GM08714 (cell line): ENCODE results near the gene GGCT.

Experiments
- H3K4me3 ChIP-seq: fragments of 200-500 bp; sonication (Bioruptor generic); 2 replicates; pipeline ENCODE4 v1.5.1; 2014; ENCODE audit warnings: mild to moderate bottlenecking, low read length, inconsistent platforms
- ZNF274 ChIP-seq: IDR thresholded peaks from 2 replicates; pipeline ENCODE4 v1.6.1; 2012; ENCODE audit warnings: mild to moderate bottlenecking, low read depth, low read length

The GGCT gene

DNA sequence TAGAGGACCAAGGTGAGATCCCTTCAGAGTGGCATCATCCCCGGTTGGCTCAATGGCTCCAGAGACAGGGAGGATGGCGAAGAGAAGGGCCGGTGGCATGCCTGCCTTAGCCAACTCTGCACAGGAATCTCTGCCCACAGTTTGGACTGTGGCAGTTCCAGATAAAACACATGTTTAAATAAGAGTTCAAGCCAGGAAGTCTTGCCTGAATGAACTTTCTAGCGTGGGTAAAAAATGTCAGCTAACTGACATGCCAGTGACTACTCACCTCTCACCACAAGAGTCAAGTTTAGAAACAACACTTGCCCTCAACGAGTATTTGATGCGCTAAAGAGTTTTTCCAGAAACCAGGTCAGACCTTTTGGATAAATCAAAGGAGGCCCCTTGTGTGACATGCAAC is 29.0 kb downstream of the GGCT start:
- no peak for TF ChIP-seq ZNF274
- H3K4me3 ChIP-seq: no peak overlapping the region

DNA sequence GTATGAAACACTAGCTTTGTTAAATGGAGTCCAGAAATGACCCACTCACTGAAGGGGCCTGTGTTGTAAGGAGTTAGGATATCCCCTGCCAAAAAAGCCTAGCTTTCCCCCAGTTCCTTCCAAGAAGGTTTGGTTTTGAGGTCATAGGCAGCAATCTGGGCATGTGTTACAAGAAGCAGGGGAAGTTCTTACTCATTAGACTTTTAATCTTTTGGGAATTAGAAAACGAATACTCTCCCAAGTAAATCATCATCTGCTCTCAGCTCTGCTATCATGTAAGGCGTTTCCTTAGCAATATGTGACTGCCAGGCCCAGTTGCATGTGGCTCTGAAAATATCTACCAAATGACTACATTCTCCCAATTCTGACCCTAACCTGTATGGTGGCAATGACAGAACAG is 29.7 kb downstream of the GGCT start:
- TF ChIP-seq ZNF274: no peak
- H3K4me3 ChIP-seq: no peak overlapping the region

DNA sequence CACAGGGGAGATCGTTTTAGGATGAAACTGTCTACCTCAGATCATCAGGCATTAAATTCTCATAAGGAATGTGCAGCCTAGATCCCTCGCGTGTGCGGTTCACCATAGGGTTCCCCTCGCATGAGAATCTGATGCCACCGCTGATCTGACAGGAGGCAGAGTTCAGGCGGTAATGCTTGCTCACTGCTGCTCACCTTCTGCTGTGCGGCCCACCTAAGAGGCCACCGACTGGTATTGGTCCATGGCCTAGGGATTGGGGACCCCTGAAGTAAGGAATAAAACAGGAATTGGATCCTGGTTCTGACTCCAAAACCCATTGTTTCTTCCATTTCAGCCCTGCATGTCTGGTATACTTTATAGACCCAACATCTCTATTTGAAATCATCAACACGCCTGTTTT is 30.1 kb downstream of the GGCT start:
- H3K4me3 ChIP-seq: no peak overlapping the region
- TF ChIP-seq ZNF274: no peak

DNA sequence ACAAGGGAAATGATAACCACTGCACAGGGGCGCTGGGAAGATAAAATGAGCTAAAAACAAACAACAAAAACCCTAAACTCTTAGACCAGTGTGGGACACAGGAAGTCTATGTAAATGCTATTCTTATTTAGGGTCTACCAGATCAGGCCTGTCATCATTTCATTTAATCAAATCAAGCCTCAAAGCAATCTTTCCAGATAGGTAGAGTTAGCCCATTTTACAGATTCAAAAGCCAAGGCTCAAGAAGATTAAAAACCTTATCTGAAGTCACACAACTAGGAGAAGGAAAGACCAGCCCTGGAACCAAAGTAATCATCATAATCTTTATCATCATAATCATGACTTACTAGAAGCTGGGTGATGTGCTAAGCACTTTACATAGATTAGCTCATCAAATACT is 30.7 kb downstream of the GGCT start:
- no peak for TF ChIP-seq ZNF274
- H3K4me3 ChIP-seq: no peak overlapping the region

DNA sequence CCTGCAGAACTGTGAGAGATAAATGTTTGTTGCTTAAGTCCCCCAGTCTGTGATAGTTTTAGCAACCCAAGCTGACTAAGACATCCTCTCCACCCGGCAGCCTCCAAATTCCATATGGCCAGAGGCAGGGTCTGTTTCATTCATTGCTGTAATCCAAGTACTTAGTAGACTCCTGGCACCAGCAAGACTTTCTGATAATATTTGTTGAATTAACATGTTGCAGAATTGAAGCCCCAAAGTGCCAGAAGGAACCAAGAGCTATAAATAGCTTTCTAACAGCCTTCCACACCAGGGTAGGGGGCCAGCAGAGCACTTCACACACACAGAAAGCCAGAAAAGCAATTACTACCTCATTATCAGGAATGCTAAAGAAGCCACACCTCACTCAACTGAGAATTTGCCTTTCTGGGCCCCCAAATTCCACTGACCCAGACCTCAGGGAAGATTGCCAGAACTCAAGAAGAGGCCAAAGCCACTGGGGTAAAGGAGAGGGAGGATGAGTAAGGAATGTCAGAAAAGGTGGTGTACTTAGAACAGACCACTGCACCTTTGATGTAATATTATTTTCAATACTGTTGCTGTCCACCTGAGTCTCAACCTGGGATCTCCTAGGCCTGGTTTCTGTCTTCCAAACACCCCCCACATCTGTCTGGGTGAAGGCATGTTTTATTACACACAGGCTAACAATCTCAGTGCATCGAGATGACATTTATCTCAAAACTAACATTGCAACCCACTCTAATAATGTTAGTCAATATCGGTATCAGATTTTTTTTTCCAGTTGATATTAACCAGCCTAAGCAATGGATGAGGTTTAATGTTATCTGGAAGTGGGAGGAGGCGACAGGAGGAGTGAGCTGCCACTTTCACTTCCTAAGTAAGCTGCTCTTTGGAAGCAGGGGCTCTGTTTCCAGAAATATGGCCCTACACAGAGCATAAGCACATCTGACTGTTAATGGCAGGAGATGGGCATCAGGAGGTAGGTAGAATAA is 31.5 kb downstream of the GGCT start:
- TF ChIP-seq ZNF274: no peak
- no peak overlapping the region for H3K4me3 ChIP-seq

DNA sequence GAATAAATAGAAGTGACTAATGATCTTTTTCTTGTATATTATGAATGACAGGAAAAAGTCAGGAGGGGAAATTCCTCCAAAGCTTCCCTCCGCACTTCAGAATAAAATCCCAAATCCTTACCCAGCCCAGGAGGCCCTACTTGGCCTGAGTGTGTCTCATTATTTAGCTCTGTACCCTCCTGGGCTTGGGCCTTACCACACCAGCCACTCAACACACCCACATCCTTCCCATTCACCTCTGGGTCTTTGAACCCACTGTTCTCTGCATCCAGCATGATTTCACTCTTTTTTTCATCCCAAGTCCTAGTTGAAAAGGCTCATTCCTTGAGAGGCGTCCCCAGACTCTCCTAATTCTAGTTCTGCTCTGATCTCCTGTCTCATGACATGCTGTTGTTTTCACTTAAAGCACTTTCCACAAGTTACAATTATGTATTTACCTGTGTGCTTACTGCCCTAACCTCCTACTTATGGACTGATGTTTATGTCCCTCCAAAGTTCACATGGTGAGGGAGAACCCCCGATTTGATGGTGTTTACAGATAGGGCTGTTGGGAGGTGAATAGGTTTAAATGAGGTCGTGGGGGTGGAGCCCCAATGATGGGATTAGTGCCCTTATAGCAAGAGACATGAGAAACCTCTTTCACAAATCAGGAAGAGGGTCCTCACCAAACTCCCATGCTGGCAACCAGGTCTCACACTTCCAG is 32.4 kb downstream of the GGCT start:
- TF ChIP-seq ZNF274: no peak
- H3K4me3 ChIP-seq: no peak overlapping the region

DNA sequence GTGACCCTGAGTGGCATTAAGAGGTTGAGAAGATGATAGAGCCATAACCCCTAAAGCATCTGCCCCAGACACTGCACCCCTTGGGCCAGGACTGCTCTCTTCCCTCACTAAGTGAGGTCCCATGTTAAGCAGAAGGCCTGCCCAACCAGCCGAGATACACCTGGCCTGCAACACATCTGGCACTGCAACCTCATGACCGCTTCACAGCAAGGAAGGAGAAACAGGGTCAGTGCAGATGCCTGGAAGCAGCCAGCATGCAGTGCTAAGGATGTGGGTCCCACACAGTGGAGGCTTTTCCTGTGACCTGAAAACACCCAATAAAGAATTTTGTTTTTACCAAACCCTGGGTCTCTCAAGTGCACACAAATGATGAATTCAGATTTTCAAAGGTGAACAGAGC is 33.4 kb downstream of the GGCT start:
- no peak overlapping the region for H3K4me3 ChIP-seq
- no peak for TF ChIP-seq ZNF274

DNA sequence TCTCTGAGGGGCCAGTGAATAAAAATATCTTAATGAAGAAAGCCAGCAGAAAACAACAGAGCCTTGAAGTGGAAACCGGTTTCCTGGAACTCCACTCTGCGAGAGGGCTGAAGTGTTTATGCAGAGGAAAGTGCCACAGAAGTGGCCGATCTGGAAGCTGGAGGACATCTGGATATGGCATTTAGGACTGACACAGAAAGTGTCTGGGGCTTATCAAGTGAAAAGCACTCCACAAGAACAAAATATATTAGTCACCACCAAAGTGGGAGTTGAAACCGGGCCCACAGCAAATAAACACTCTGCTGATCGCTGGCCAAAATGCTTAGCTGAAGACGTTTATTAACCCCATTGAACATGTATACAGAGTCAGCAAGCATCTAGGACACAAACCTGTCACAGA is 33.9 kb downstream of the GGCT start:
- no peak overlapping the region for H3K4me3 ChIP-seq
- TF ChIP-seq ZNF274: no peak

DNA sequence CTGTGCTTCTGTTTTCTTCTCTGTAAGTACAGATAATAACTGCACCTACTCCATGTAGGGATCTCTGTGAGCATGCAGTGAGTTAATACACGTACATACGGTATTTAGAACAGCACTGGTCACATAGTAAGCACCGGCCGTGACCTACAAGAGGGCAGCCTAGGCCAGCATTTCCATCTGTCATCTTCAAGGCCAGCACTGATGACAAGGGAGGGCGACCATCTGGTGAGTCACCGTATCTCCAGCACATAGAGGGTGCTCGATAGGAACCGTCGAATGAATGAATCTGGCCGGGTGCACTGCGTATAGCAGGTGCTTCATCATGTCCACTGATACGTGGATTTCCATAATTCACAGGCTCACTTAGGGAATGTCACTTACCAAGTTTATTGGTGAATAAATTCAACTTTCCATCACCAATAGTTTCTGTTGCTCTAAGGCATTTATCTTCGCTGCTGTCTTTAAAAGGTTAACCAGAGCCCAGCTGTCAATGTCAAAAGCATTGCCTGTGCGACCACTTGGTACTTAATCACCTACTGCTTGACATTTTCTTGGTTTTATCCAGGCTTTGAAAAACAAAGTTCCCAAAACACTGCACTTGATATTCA is 34.4 kb downstream of the GGCT start:
- no peak overlapping the region for H3K4me3 ChIP-seq
- no peak for TF ChIP-seq ZNF274

DNA sequence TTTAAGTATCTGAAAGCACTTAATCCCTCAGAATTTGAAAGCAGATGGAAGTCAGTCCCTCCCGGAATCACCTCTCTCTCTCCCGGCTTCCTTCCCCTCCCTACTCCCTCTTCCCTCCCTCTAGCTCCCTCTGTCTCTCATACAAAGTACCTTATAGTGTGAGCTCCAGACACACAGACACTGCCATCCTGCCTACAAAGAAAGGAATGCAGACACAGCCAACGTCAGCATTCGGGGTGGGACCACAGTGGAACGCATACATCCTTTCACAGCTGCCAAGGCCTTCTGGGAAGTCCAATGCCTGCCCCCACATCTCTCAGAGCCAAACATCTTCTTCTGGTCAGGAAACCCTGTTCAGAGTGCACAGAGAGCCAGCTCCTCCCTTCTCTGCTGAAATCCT is 35.3 kb downstream of the GGCT start:
- TF ChIP-seq ZNF274: no peak
- H3K4me3 ChIP-seq: no peak overlapping the region

DNA sequence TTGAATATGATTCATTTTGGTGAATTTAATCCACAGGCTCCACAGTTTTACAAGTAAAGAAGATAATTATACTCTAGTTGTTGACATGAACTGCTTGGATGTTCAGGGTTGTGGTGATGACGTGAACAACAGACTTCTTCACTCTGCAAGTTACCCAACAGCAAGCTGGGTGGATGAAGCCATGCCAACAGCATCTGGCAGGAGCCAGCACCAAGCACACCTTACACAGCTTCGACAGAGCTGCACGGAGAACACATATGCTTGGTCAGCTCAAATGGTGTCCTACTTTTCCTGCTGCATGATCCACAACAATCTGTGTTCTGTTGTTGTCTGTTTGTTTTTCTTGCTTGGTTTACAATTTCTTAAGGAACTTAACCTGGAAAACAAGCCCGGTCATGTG is 35.8 kb downstream of the GGCT start:
- no peak overlapping the region for H3K4me3 ChIP-seq
- TF ChIP-seq ZNF274: no peak

DNA sequence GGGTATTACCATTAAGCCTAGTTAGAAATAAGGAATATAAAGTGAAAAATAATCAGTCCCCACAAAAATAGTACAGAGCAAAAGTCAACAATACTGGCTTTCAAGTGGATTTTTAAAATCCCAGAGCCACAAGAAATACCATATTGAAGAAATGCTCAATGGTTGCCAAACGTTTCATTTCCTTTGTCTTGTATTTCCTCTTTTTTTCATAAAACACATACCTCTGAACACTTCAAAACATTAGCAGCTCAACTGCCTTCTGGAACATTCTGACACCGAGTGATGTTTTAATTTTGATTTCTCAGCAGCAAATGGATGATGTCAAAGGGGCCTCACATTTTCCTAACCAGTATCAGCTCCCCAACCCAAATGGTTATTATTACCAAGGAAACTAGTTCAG is 36.6 kb downstream of the GGCT start:
- H3K4me3 ChIP-seq: no peak overlapping the region
- no peak for TF ChIP-seq ZNF274

DNA sequence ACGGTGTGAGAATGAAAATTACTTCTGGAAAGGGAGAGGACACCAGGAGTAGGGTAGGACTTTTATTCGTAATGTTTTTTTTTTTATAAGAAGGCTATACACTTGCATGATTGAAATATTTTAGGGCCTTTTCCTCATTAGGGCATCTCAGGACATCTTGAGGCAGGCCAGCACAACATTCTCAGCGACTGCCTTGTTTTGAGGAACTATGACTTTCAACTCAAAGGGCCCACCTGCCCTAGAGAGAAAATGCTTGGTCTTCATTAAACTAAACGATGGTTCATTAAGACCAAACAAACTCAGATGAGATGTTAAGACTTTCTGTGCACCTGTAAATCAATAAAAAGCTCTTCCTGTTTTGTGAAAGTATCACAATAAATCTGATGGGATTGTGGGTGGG is 37.4 kb downstream of the GGCT start:
- TF ChIP-seq ZNF274: no peak
- H3K4me3 ChIP-seq: no peak overlapping the region

DNA sequence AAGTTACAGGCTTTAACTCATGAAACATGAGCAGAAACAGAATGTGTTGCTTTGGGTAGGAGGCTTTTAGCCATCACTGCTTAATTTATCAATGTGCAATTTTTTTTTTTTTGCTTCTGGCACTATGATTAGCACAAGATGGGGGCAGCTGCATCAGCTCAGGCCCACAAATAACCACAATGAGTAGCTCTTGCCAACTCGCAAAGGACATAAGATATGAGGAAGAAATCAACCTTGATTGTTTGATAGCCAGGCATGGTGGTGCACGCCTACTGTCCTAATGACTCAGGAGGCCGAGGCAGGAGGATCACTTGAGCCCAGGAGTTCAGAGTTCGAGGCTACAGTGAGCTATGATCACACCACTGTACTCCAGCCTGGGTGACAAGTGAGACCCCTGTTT is 38.4 kb downstream of the GGCT start:
- TF ChIP-seq ZNF274: no peak
- no peak overlapping the region for H3K4me3 ChIP-seq

DNA sequence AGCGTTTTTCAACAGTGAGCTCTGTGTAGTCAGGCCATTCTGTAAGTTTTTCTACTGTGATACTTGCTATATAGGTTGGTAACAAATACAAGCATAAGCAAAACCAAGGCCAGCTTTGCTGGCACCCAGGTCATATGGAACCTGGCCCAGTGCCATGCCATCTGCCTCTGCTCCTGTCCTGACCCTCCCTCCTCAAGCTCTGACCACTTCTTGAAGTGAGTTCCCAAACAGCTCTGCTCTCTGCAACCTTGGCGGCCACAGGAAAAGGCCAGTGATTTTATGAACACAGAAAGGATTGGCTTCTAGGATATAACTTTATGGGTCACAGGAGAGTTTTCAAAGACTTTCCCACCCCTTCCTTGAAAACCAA is 38.8 kb downstream of the GGCT start:
- no peak for TF ChIP-seq ZNF274
- no peak overlapping the region for H3K4me3 ChIP-seq
